Measurements from ENCODE around the gene PRKAG2. TPM values are rescaled to one million over a fixed set of nuclear protein-coding genes. Genes with fewer than 3 reads are reported as not detected.

PRKAG2 gene
- total RNA-seq, 1 experiment from 2014 or later, result 73.9 TPM

- DNase-seq (ENCODE audit: unreplicated experiment), result no peak
- no TSS peak for BruUV-seq (replicated peaks)
- no peaks in the 10 kb centered on the region for H3K36me3 Mint-ChIP-seq (ENCODE audit: insufficient read depth, unreplicated experiment)
- H3K4me1 Mint-ChIP-seq (ENCODE audit: insufficient read depth, unreplicated experiment), result peaks cover 5% of the 10 kb centered on the region
- ChIA-PET CTCF (interaction anchor here (0.7 to 1.1 kb wide), 4 partner anchors 16 to 157 kb away, joined by 3 to 4 read pairs (median 3); no protein-coding TSS in a partner anchor), POLR2A (no interaction called here)
- no peak overlapping the region for H3K27ac Mint-ChIP-seq (ENCODE audit: low read depth, unreplicated experiment)
- H3K27me3 Mint-ChIP-seq (ENCODE audit: insufficient read depth, unreplicated experiment), result peaks cover 23% of the 10 kb centered on the region
- intact Hi-C loops (cut with micrococcal nuclease), result no loop called here
- H3K9me3 Mint-ChIP-seq (ENCODE audit: unreplicated experiment), result peaks cover 10% of the 10 kb centered on the region
- TF ChIP-seq CTCF (IDR thresholded peaks at IDR 0.05; ENCODE audit: unreplicated experiment), result no peak
- no peak overlapping the region for H3K4me3 Mint-ChIP-seq (ENCODE audit: unreplicated experiment)
Observed at GRCh38 chr7:151775547-151776443, 101.1 kb downstream of the PRKAG2 start.

- DNase-seq (ENCODE audit: unreplicated experiment), result no peak
- Mint-ChIP-seq H3K36me3 (ENCODE audit: insufficient read depth, unreplicated experiment) (no peaks in the 10 kb centered on the region), H3K27ac (ENCODE audit: low read depth, unreplicated experiment) (no peak overlapping the region), H3K4me1 (ENCODE audit: insufficient read depth, unreplicated experiment) (peaks cover 5% of the 10 kb centered on the region), H3K27me3 (ENCODE audit: insufficient read depth, unreplicated experiment) (peaks cover 15% of the 10 kb centered on the region), H3K9me3 (ENCODE audit: unreplicated experiment) (peaks cover 10% of the 10 kb centered on the region), H3K4me3 (ENCODE audit: unreplicated experiment) (no peak overlapping the region)
- no peak for TF ChIP-seq CTCF (IDR thresholded peaks at IDR 0.05; ENCODE audit: unreplicated experiment)
- intact Hi-C loops (cut with micrococcal nuclease), result no loop called here
- ChIA-PET POLR2A (no interaction called here), CTCF (interaction anchor here (0.7 kb wide), 1 partner anchor 81 kb away, joined by 3 read pairs; no protein-coding TSS in a partner anchor)
- no TSS peak for BruUV-seq (replicated peaks)
Observed at GRCh38 chr7:151774951-151775350, 102.0 kb downstream of the PRKAG2 start.

- DNase-seq (ENCODE audit: unreplicated experiment), result no peak
- H3K27ac Mint-ChIP-seq (ENCODE audit: low read depth, unreplicated experiment), result no peak overlapping the region
- ChIA-PET POLR2A (interaction anchor here (0.6 to 0.8 kb wide), 2 partner anchors 15 to 216 kb away, joined by 3 read pairs; no protein-coding TSS in a partner anchor), CTCF (interaction anchor here (0.6 to 2.0 kb wide), 4 partner anchors 8 to 198 kb away, joined by 4 to 11 read pairs (median 7); no protein-coding TSS in a partner anchor)
- peaks cover 10% of the 10 kb centered on the region for H3K9me3 Mint-ChIP-seq (ENCODE audit: unreplicated experiment)
- no peak for TF ChIP-seq CTCF (IDR thresholded peaks at IDR 0.05; ENCODE audit: unreplicated experiment)
- peaks cover 14% of the 10 kb centered on the region for H3K27me3 Mint-ChIP-seq (ENCODE audit: insufficient read depth, unreplicated experiment)
- peaks cover 5% of the 10 kb centered on the region for H3K4me1 Mint-ChIP-seq (ENCODE audit: insufficient read depth, unreplicated experiment)
- intact Hi-C loops (cut with micrococcal nuclease), result no loop called here
- BruUV-seq (replicated peaks), result no TSS peak
- H3K4me3 Mint-ChIP-seq (ENCODE audit: unreplicated experiment), result no peak overlapping the region
- H3K36me3 Mint-ChIP-seq (ENCODE audit: insufficient read depth, unreplicated experiment), result no peaks in the 10 kb centered on the region
Observed at GRCh38 chr7:151773797-151774196, 103.1 kb downstream of the PRKAG2 start.

GRCh38 chr7:151770232-151770631 is 106.7 kb downstream of the PRKAG2 start:
- H3K4me1 Mint-ChIP-seq (ENCODE audit: insufficient read depth, unreplicated experiment), result peaks cover 5% of the 10 kb centered on the region
- DNase-seq (ENCODE audit: unreplicated experiment), result no peak
- ChIA-PET CTCF (interaction anchor here (0.7 to 4.6 kb wide), 3 partner anchors 10 to 150 kb away, joined by 3 to 31 read pairs (median 26); no protein-coding TSS in a partner anchor), POLR2A (no interaction called here)
- no peak overlapping the region for H3K4me3 Mint-ChIP-seq (ENCODE audit: unreplicated experiment)
- peaks cover 14% of the 10 kb centered on the region for H3K27me3 Mint-ChIP-seq (ENCODE audit: insufficient read depth, unreplicated experiment)
- no peak for TF ChIP-seq CTCF (IDR thresholded peaks at IDR 0.05; ENCODE audit: unreplicated experiment)
- H3K27ac Mint-ChIP-seq (ENCODE audit: low read depth, unreplicated experiment), result no peak overlapping the region
- no TSS peak for BruUV-seq (replicated peaks)
- H3K36me3 Mint-ChIP-seq (ENCODE audit: insufficient read depth, unreplicated experiment), result no peaks in the 10 kb centered on the region
- H3K9me3 Mint-ChIP-seq (ENCODE audit: unreplicated experiment), result no peaks in the 10 kb centered on the region
- intact Hi-C loops (cut with micrococcal nuclease), result no loop called here
